Motor neuron (in vitro differentiated cells): Measurements from ENCODE around the gene PCGF1. TPM values are rescaled to one million over a fixed set of nuclear protein-coding genes. Genes with fewer than 3 reads are reported as not detected.
A peak's percentile ranks its signal among the peaks of the same experiment; 100 is the strongest.
"Not testable (repeated sequence)": the region's sequence is repeated elsewhere in the genome, so short reads cannot be mapped to it uniquely, and the experiment has no call there.

Experiments used
- ATAC-seq, 8 experiments: fragments of 200-7000 bp; cut with Tn5 transposase; replicated peaks in 6 of 8; 2 replicates each; pipeline ENCODE4 v1.8.0; 2021; ENCODE audit warnings: mild to moderate bottlenecking in 8 of 8, moderate library complexity in 8 of 8
- H3K27ac ChIP-seq, 2 donors: fragments of 250-450 bp; sonication (Bioruptor Pico); 2 replicates each; pipeline ENCODE4 v1.9.0; 2021; ENCODE audit warnings: antibody characterized with exemption in 2 of 2, mild to moderate bottlenecking in 2 of 2, moderate library complexity in 1 of 2
- H3K4me1 ChIP-seq, 2 donors: fragments of 250-450 bp; sonication (Bioruptor Pico); replicated peaks in 1 of 2; 2 replicates each; pipeline ENCODE4 v1.6.1; 2021; ENCODE audit warnings: antibody characterized with exemption in 2 of 2, mild to moderate bottlenecking in 2 of 2, moderate library complexity in 1 of 2
- H3K4me3 ChIP-seq, 5 donors: fragments of 250-450 bp; sonication (Bioruptor Pico); 2 replicates each; pipeline ENCODE4 v1.9.0; 2021; ENCODE audit warnings: antibody characterized with exemption in 5 of 5, mild to moderate bottlenecking in 5 of 5, moderate library complexity in 4 of 5
- WGBS, 10 experiments: fragments of 450-650 bp; shearing (Covaris generic); methylation state at CpG; one replicate each; pipeline ENCODE4 v1.0.0; 2022; 5-methylcytosine and 5-hydroxymethylcytosine counted together
- in situ Hi-C, 9 experiments: fragments of 400-800 bp; cut with MboI; loops; one replicate each; pipeline ENCODE4 v1.15.0; 2021; ENCODE audit warnings: low sequenced_read_pairs in 9 of 9, low pct_unique_long_range_greater_than_20kb in 2 of 9; ENCODE audit not compliant: unreplicated experiment in 9 of 9
- total RNA-seq, 8 experiments: library from RNA; unstranded; fragments of 300-600 nt; gene quantifications; 2 replicates each; pipeline versions ENCODE4 v1.2.3 to v1.2.4, GENCODE V29; 2022

Gene PCGF1
- total RNA-seq, 8 experiments from 2014 or later, result 14.9 to 28.2 (median 18.4) TPM

GRCh38 chr2:74497777-74498499 lies 9.6 kb downstream of the PCGF1 start:
- H3K4me3 ChIP-seq, result peak overlapping the region in 4 of 5 donors; percentile 4 to 24 (median 12)
- 0 to 7% (median 4%) methylated on average over 1 to 25 of the region's 61 CpGs; no CpG with 5 or more reads in 6 of the 10 experiments for WGBS, 10 experiments
- ATAC-seq, result peak in 7 of 8 experiments; percentile 12 to 36 (median 18)
- in situ Hi-C loops, result loop anchor here in 3 of 9 experiments (25.0 kb wide), 1 partner anchor 89 kb away; no protein-coding TSS in a partner anchor
- H3K4me1 ChIP-seq, result peaks cover 6 to 27% of the 10 kb centered on the region in 2 donors
- no peak overlapping the region for H3K27ac ChIP-seq

- Histone ChIP-seq H3K4me1 (peaks cover 6 to 22% of the 10 kb centered on the region in 2 donors), H3K4me3 (no peak overlapping the region), H3K27ac (no peak overlapping the region)
- 30 to 100% (median 46%) methylated on average over 1 to 16 of the region's 19 CpGs; no CpG with 5 or more reads in 1 of the 10 experiments for WGBS, 10 experiments
- in situ Hi-C loops, result loop anchor here in 3 of 9 experiments (25.0 kb wide), 1 partner anchor 90 kb away; no protein-coding TSS in a partner anchor
- no peak for ATAC-seq
Measured at GRCh38 chr2:74496997-74497776, 10.3 kb downstream of the PCGF1 start.

GRCh38 chr2:74495440-74495839 lies 12.1 kb downstream of the PCGF1 start:
- WGBS, 10 experiments, result 40 to 100% (median 76%) methylated on average over 1 of the region's 1 CpG; no CpG with 5 or more reads in 6 of the 10 experiments
- no peak overlapping the region for H3K4me3 ChIP-seq
- ATAC-seq, result no peak
- no peak overlapping the region for H3K27ac ChIP-seq
- in situ Hi-C loops, result loop anchor here in 3 of 9 experiments (25.0 kb wide), 1 partner anchor 92 kb away; no protein-coding TSS in a partner anchor
- peaks cover 6 to 20% of the 10 kb centered on the region in 2 donors for H3K4me1 ChIP-seq

GRCh38 chr2:74493546-74493945 lies 13.9 kb downstream of the PCGF1 start:
- H3K4me1 ChIP-seq, result peaks cover 6 to 10% of the 10 kb centered on the region in 2 donors
- ATAC-seq, result no peak
- no peak overlapping the region for H3K27ac ChIP-seq
- no peak overlapping the region for H3K4me3 ChIP-seq
- WGBS, 10 experiments, result 68 to 100% (median 86%) methylated on average over 2 of the region's 3 CpGs; no CpG with 5 or more reads in 7 of the 10 experiments
- in situ Hi-C loops, result loop anchor here in 3 of 9 experiments (25.0 kb wide), 1 partner anchor 94 kb away; no protein-coding TSS in a partner anchor

- in situ Hi-C loops, result loop anchor here in 3 of 9 experiments (25.0 kb wide), 1 partner anchor 95 kb away; no protein-coding TSS in a partner anchor
Measured at GRCh38 chr2:74491648-74492544, 15.6 kb downstream of the PCGF1 start.

GRCh38 chr2:74489906-74490305 lies 17.6 kb downstream of the PCGF1 start:
- 83 to 100% (median 100%) methylated on average over 1 to 5 of the region's 9 CpGs; no CpG with 5 or more reads in 7 of the 10 experiments for WGBS, 10 experiments
- in situ Hi-C loops, result loop anchor here in 3 of 9 experiments (25.0 kb wide), 1 partner anchor 97 kb away; no protein-coding TSS in a partner anchor

More at GRCh38 chr2:74491648-74492544, 15.6 kb downstream of the PCGF1 start:
- Histone ChIP-seq H3K4me3 (no peak overlapping the region), H3K27ac (no peak overlapping the region), H3K4me1 (no peaks in the 10 kb centered on the region)
- no peak for ATAC-seq
- WGBS, 10 experiments, result 83 to 100% (median 90%) methylated on average over 1 to 6 of the region's 12 CpGs; no CpG with 5 or more reads in 5 of the 10 experiments

GRCh38 chr2:74488643-74489481 lies 18.6 kb downstream of the PCGF1 start:
- in situ Hi-C loops, result loop anchor here in 3 of 9 experiments (25.0 kb wide), 1 partner anchor 98 kb away; no protein-coding TSS in a partner anchor
- Histone ChIP-seq H3K4me3 (no peak overlapping the region), H3K4me1 (no peaks in the 10 kb centered on the region), H3K27ac (no peak overlapping the region)
- WGBS, 10 experiments, result 81 to 100% (median 90%) methylated on average over 1 to 8 of the region's 9 CpGs; no CpG with 5 or more reads in 5 of the 10 experiments
- ATAC-seq, result no peak

More at GRCh38 chr2:74489906-74490305, 17.6 kb downstream of the PCGF1 start:
- ATAC-seq, result no peak
- no peak overlapping the region for H3K4me3 ChIP-seq
- no peak overlapping the region for H3K27ac ChIP-seq
- no peaks in the 10 kb centered on the region for H3K4me1 ChIP-seq

GRCh38 chr2:74486141-74486540 lies 21.4 kb downstream of the PCGF1 start:
- H3K4me1 ChIP-seq, result peaks cover 5% of the 10 kb centered on the region in 2 donors
- no peak overlapping the region for H3K27ac ChIP-seq
- in situ Hi-C loops, result loop anchor here in 3 of 9 experiments (25.0 kb wide), 1 partner anchor 101 kb away; no protein-coding TSS in a partner anchor
- 94 to 100% (median 100%) methylated on average over 1 to 2 of the region's 2 CpGs; no CpG with 5 or more reads in 6 of the 10 experiments for WGBS, 10 experiments
- ATAC-seq, result no peak
- no peak overlapping the region for H3K4me3 ChIP-seq

GRCh38 chr2:74483675-74484164 lies 23.8 kb downstream of the PCGF1 start:
- in situ Hi-C loops, result loop anchor here in 3 of 9 experiments (25.0 kb wide), 1 partner anchor 104 kb away; no protein-coding TSS in a partner anchor
- ATAC-seq, H3K27ac ChIP-seq: not testable (repeated sequence)
- Histone ChIP-seq H3K4me3 (peak overlapping the region; percentile 79 to 97 (median 90)), H3K4me1 (peaks cover 8 to 16% of the 10 kb centered on the region in 2 donors)
- WGBS, 10 experiments, result 40 to 100% (median 81%) methylated on average over 1 to 17 of the region's 19 CpGs; no CpG with 5 or more reads in 3 of the 10 experiments

GRCh38 chr2:74482801-74483674 lies 24.5 kb downstream of the PCGF1 start, which contains the start of the genes CCDC142 and TTC31:
TSS of gene CCDC142 (minus strand) at chr2:74482998. CDS start at chr2:74482837, 161 bp downstream.
TSS of gene TTC31 (plus strand) at chr2:74483081. CDS start at chr2:74483096, 15 bp downstream.
- peak; percentile 92 to 94 (median 92) for ATAC-seq
- Histone ChIP-seq H3K27ac (peak within 1 kb of the TSS; percentile 91 to 93), H3K4me3 (peak within 1 kb of the TSS; percentile 79 to 97 (median 90)), H3K4me1 (peaks cover 8 to 16% of the 10 kb centered on the region in 2 donors)
- in situ Hi-C loops, result loop anchor here in 3 of 9 experiments (25.0 kb wide), 1 partner anchor 104 kb away; no protein-coding TSS in a partner anchor
- WGBS, 10 experiments, result 0 to 60% (median 1%) methylated on average over 1 to 31 of the region's 50 CpGs; no CpG with 5 or more reads in 3 of the 10 experiments
